Stimulated activated CD8-positive, alpha-beta memory T cell treated with anti-CD3 and anti-CD28 coated beads, Interleukin-2, amount 100 ng/mL, for 1 hour (primary cell): ENCODE results near the gene LILRA6.
"Not testable (repeated sequence)": the region's sequence is repeated elsewhere in the genome, so short reads cannot be mapped to it uniquely, and the experiment has no call there.

Experiments
- DNase-seq, 2 donors: peaks; one replicate each; pipeline ENCODE4 v3.0.0-alpha.2; 2020; ENCODE audit warnings: low read depth in 2 of 2

LILRA6 gene

GRCh38 chr19:54231077-54231931, 11.3 kb downstream of the LILRA6 start:
- peak; percentile 77 to 79 for DNase-seq

- no peak for DNase-seq
Observed at GRCh38 chr19:54230031-54230430, 12.6 kb downstream of the LILRA6 start.

GRCh38 chr19:54229146-54229545, 13.4 kb downstream of the LILRA6 start:
- DNase-seq = no peak

GRCh38 chr19:54224619-54225018, 18.0 kb downstream of the LILRA6 start:
- not testable (repeated sequence) for DNase-seq

- DNase-seq = not testable (repeated sequence)
Observed at GRCh38 chr19:54223937-54224281, 18.7 kb downstream of the LILRA6 start.

GRCh38 chr19:54223277-54223936, 19.2 kb downstream of the LILRA6 start:
- not testable (repeated sequence) for DNase-seq

- DNase-seq = not testable (repeated sequence)
Observed at GRCh38 chr19:54222474-54223276, 19.9 kb downstream of the LILRA6 start, which contains the start of gene LILRB3. LILRB3 (minus strand) TSS chr19:54223007; CDS start chr19:54222976, 31 bp downstream.

GRCh38 chr19:54221947-54222346, 20.6 kb downstream of the LILRA6 start:
- DNase-seq = not testable (repeated sequence)

- not testable (repeated sequence) for DNase-seq
Observed at GRCh38 chr19:54219702-54220101, 22.9 kb downstream of the LILRA6 start.

GRCh38 chr19:54218960-54219661, 23.5 kb downstream of the LILRA6 start:
- DNase-seq = no peak

- DNase-seq = no peak
Observed at GRCh38 chr19:54218259-54218658, 24.3 kb downstream of the LILRA6 start.

- not testable (repeated sequence) for DNase-seq
Observed at GRCh38 chr19:54217517-54218247, 24.9 kb downstream of the LILRA6 start.

- no peak for DNase-seq
Observed at GRCh38 chr19:54216869-54217268, 25.7 kb downstream of the LILRA6 start.

GRCh38 chr19:54214734-54215133, 27.9 kb downstream of the LILRA6 start:
- DNase-seq = not testable (repeated sequence)

- not testable (repeated sequence) for DNase-seq
Observed at GRCh38 chr19:54214217-54214616, 28.4 kb downstream of the LILRA6 start.

GRCh38 chr19:54211235-54211634, 31.4 kb downstream of the LILRA6 start:
- DNase-seq = no peak

GRCh38 chr19:54209811-54210494, 32.6 kb downstream of the LILRA6 start:
- no peak for DNase-seq

GRCh38 chr19:54209058-54209810, 33.4 kb downstream of the LILRA6 start:
- DNase-seq = no peak

- DNase-seq = no peak
Observed at GRCh38 chr19:54208784-54209057, 33.9 kb downstream of the LILRA6 start.
